DND-41 (cell line): ENCODE data around the gene CSE1L.
A peak's percentile ranks its signal among the peaks of the same experiment; 100 is the strongest.

Source experiments
- EZH2 ChIP-seq: IDR thresholded peaks from 3 replicates; pipeline ENCODE4 v1.6.1; 2012; ENCODE audit warnings: borderline replicate concordance, low read depth, mild to moderate bottlenecking, moderate library complexity, low read length, inconsistent platforms; ENCODE audit not compliant: severe bottlenecking
- TF ChIP-seq, protein P1 (sequence below): IDR thresholded peaks from 2 replicates; pipeline ENCODE4 v1.5.1; 2012; ENCODE audit warnings: borderline replicate concordance, low read length, moderate library complexity, mild to moderate bottlenecking; ENCODE audit not compliant: poor library complexity, severe bottlenecking; ENCODE audit errors: extremely low read depth

- TF ChIP-seq, protein P1, sequence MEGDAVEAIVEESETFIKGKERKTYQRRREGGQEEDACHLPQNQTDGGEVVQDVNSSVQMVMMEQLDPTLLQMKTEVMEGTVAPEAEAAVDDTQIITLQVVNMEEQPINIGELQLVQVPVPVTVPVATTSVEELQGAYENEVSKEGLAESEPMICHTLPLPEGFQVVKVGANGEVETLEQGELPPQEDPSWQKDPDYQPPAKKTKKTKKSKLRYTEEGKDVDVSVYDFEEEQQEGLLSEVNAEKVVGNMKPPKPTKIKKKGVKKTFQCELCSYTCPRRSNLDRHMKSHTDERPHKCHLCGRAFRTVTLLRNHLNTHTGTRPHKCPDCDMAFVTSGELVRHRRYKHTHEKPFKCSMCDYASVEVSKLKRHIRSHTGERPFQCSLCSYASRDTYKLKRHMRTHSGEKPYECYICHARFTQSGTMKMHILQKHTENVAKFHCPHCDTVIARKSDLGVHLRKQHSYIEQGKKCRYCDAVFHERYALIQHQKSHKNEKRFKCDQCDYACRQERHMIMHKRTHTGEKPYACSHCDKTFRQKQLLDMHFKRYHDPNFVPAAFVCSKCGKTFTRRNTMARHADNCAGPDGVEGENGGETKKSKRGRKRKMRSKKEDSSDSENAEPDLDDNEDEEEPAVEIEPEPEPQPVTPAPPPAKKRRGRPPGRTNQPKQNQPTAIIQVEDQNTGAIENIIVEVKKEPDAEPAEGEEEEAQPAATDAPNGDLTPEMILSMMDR: peak; percentile 73
- no peak for TF ChIP-seq EZH2
Measured at GRCh38 chr20:49132995-49133478, 86.9 kb downstream of the CSE1L start.
